Medulla oblongata (tissue), 1 donor: ENCODE measurements around the gene BIRC7.
"Not testable (repeated sequence)": the region's sequence is repeated elsewhere in the genome, so short reads cannot be mapped to it uniquely, and the experiment has no call there.

Experiments
- DNase-seq: peaks from one replicate; pipeline ENCODE4 v3.0.0-alpha.2; 2015; ENCODE audit errors: extremely low spot score

Gene BIRC7

GRCh38 chr20:63208346-63208909 is 27.3 kb upstream of the BIRC7 start:
- no peak for DNase-seq

- DNase-seq: no peak
Measured at GRCh38 chr20:63210011-63210605, 25.6 kb upstream of the BIRC7 start.

GRCh38 chr20:63212393-63212730 is 23.3 kb upstream of the BIRC7 start:
- DNase-seq: no peak

GRCh38 chr20:63212792-63213191 is 22.9 kb upstream of the BIRC7 start:
- no peak for DNase-seq

GRCh38 chr20:63214514-63214913 is 21.2 kb upstream of the BIRC7 start:
- no peak for DNase-seq

- no peak for DNase-seq
Measured at GRCh38 chr20:63215101-63216040, 20.3 kb upstream of the BIRC7 start.

- peak; percentile 97 for DNase-seq
Measured at GRCh38 chr20:63216041-63216848, 19.5 kb upstream of the BIRC7 start, which contains the start of gene YTHDF1. YTHDF1 (minus strand) TSS chr20:63216131; CDS start chr20:63215892, 239 bp downstream.

GRCh38 chr20:63216849-63217471 is 18.7 kb upstream of the BIRC7 start:
- no peak for DNase-seq

GRCh38 chr20:63217706-63218105 is 18.0 kb upstream of the BIRC7 start:
- DNase-seq: no peak

GRCh38 chr20:63218701-63219446 is 16.8 kb upstream of the BIRC7 start:
- DNase-seq: no peak

GRCh38 chr20:63219447-63219821 is 16.3 kb upstream of the BIRC7 start:
- no peak for DNase-seq

- no peak for DNase-seq
Measured at GRCh38 chr20:63219866-63220521, 15.7 kb upstream of the BIRC7 start.

- DNase-seq: no peak
Measured at GRCh38 chr20:63220696-63221399, 14.9 kb upstream of the BIRC7 start.

GRCh38 chr20:63221400-63222053 is 14.2 kb upstream of the BIRC7 start:
- not testable (repeated sequence) for DNase-seq

GRCh38 chr20:63222541-63222940 is 13.2 kb upstream of the BIRC7 start:
- no peak for DNase-seq

GRCh38 chr20:63223121-63223825 is 12.4 kb upstream of the BIRC7 start:
- peak; percentile 52 for DNase-seq

GRCh38 chr20:63223826-63224207 is 11.9 kb upstream of the BIRC7 start:
- no peak for DNase-seq

GRCh38 chr20:63224412-63225081 is 11.2 kb upstream of the BIRC7 start:
- DNase-seq: peak; percentile 37
